Tibial artery (tissue), 4 donors: ENCODE data around the gene CFAP299.

Experiments
- DNase-seq, 2 donors: peaks; one replicate each; pipeline ENCODE4 v3.0.0-alpha.2; 2019
- H3K27ac ChIP-seq, 2 donors: fragments of 200-600 bp; sonication (generic) in 1 of 2; 1 replicate in 1 of 2; 2 replicates in 1 of 2; pipeline ENCODE4 v1.5.1; 2018 to 2019; ENCODE audit warnings: mild to moderate bottlenecking in 1 of 2
- H3K27me3 ChIP-seq, 2 donors: fragments of 200-600 bp; sonication (generic) in 1 of 2; one replicate each; pipeline versions ENCODE4 v1.5.1 to v1.6.0; 2016 to 2019
- H3K36me3 ChIP-seq, 3 donors: fragments of 200-600 bp; sonication (generic) in 2 of 3; one replicate each; pipeline ENCODE4 v1.5.1; 2016 to 2019; ENCODE audit warnings: mild to moderate bottlenecking in 2 of 3
- H3K4me1 ChIP-seq, 4 donors: fragments of 200-600 bp; sonication (generic) in 2 of 4; 1 replicate in 3 of 4; 2 replicates in 1 of 4; pipeline ENCODE4 v1.5.1; 2016 to 2019
- H3K4me3 ChIP-seq, 2 donors: fragments of 200-600 bp; sonication (generic) in 1 of 2; 1 replicate in 1 of 2; 2 replicates in 1 of 2; pipeline ENCODE4 v1.5.1; 2018 to 2019; ENCODE audit warnings: mild to moderate bottlenecking in 2 of 2
- H3K9me3 ChIP-seq, 3 donors: fragments of 200-600 bp; sonication (generic) in 1 of 3; one replicate each; pipeline ENCODE4 v1.5.1; 2016 to 2019
- intact Hi-C: fragments of 100-400 bp; cut with DNase I; formaldehyde crosslinking; loops from one replicate; pipeline ENCODE4 v1.15.0; 2023; ENCODE audit warnings: low total_unique reads
- TF ChIP-seq, protein P1 (sequence below), 2 experiments: fragments of 200-600 bp in 1 of 2; fragments of 450-650 bp in 1 of 2; IDR thresholded peaks; one replicate each; pipeline ENCODE4 v1.5.1; 2017 to 2019; ENCODE audit warnings: antibody characterized with exemption in 2 of 2, mild to moderate bottlenecking in 1 of 2, moderate library complexity in 1 of 2

The CFAP299 gene

DNA sequence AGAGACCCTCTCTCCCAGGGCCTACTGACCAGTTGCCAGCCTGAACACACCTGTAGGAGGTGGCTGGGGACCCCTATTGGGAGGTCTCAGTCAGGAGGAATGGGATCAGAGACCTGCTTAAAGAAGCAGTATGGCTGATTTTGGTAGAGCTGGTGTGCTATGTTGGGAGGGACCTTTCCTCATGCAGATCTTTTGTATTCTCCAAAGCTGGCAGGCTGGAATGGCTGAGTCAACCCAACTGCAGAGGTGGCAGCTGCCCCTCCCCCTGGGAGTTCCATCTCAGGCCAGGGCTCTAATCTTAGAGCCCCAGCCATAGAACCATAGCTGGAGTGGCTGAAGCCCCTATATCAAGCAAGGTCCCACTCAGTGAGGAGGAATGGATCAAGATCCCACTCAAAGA lies 415.7 kb downstream of the CFAP299 start:
- intact Hi-C loops = no loop called here
- H3K36me3 ChIP-seq = no peaks in the 10 kb centered on the region
- no peaks in the 10 kb centered on the region for H3K9me3 ChIP-seq
- H3K4me3 ChIP-seq = no peak overlapping the region
- TF ChIP-seq, protein P1, sequence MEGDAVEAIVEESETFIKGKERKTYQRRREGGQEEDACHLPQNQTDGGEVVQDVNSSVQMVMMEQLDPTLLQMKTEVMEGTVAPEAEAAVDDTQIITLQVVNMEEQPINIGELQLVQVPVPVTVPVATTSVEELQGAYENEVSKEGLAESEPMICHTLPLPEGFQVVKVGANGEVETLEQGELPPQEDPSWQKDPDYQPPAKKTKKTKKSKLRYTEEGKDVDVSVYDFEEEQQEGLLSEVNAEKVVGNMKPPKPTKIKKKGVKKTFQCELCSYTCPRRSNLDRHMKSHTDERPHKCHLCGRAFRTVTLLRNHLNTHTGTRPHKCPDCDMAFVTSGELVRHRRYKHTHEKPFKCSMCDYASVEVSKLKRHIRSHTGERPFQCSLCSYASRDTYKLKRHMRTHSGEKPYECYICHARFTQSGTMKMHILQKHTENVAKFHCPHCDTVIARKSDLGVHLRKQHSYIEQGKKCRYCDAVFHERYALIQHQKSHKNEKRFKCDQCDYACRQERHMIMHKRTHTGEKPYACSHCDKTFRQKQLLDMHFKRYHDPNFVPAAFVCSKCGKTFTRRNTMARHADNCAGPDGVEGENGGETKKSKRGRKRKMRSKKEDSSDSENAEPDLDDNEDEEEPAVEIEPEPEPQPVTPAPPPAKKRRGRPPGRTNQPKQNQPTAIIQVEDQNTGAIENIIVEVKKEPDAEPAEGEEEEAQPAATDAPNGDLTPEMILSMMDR (IDR thresholded peaks at IDR 0.05) = no peak
- no peak for DNase-seq
- no peak overlapping the region for H3K27ac ChIP-seq
- no peaks in the 10 kb centered on the region for H3K4me1 ChIP-seq
- no peaks in the 10 kb centered on the region for H3K27me3 ChIP-seq

DNA sequence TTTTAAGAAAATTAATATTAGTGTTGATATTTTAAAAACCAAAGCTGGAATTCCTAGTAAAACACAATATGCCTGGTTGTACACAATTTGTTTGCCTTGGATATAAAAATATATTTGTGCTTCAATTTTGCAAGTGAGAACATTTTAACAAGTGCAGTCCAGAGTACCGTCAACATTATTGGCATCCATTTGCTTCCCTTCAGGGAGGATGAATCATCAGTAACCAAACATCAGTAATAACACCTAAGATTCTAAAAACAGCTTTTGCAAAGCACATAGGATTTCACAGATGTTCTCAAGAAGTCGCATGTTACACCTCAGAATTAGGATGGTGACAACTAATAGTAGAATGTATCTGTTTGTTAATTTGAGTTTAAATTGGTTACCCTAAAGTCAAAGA lies 432.4 kb downstream of the CFAP299 start:
- DNase-seq = no peak
- Histone ChIP-seq H3K4me3 (no peak overlapping the region), H3K4me1 (no peaks in the 10 kb centered on the region), H3K27me3 (no peaks in the 10 kb centered on the region), H3K27ac (no peak overlapping the region), H3K9me3 (no peaks in the 10 kb centered on the region), H3K36me3 (no peaks in the 10 kb centered on the region)
- intact Hi-C loops = no loop called here
- TF ChIP-seq, protein P1 (IDR thresholded peaks at IDR 0.05) = no peak

DNA sequence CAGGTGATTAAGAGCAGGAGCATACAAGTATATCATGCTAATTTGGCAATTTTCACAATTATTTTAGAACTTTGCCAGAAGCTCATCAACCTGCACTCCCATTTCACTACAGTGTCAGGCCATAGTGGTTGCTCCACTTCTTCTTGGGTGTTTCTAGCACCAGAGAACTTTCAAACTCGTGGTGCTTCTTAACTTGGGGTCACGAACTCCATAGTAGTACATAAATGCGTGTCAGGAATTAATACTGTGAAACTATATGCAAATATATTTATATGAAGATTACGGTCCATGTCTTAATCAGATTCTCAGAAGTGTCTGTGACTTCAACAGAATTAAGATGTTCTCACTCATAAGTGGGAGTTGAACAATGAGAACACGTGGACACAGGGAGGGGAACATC lies 440.6 kb downstream of the CFAP299 start:
- H3K4me1 ChIP-seq = no peaks in the 10 kb centered on the region
- no peaks in the 10 kb centered on the region for H3K9me3 ChIP-seq
- no peaks in the 10 kb centered on the region for H3K36me3 ChIP-seq
- TF ChIP-seq, protein P1 (IDR thresholded peaks at IDR 0.05) = no peak
- DNase-seq = no peak
- intact Hi-C loops = no loop called here
- no peaks in the 10 kb centered on the region for H3K27me3 ChIP-seq
- H3K27ac ChIP-seq = no peak overlapping the region
- no peak overlapping the region for H3K4me3 ChIP-seq

DNA sequence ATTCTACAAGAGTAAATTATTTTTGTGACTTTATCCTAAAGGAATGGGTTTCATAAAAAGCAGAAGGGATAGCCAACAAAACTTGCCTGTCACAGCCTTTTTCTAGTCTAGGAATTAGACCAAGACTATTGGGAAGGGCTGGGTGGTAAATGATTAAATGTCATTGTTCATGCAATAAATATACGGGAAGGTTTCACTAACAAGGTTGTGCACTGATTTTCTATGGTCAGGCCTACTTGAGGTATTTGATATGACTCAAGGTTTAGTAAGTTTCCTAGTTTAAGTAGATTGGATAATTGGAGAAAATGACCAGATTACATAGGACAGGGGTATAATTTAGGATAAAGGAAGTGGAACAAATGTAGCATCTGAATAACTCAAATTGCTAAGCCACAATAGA lies 445.9 kb downstream of the CFAP299 start:
- no peak for DNase-seq
- Histone ChIP-seq H3K27me3 (no peaks in the 10 kb centered on the region), H3K27ac (no peak overlapping the region), H3K4me3 (no peak overlapping the region), H3K36me3 (no peaks in the 10 kb centered on the region), H3K4me1 (no peaks in the 10 kb centered on the region), H3K9me3 (no peaks in the 10 kb centered on the region)
- intact Hi-C loops = no loop called here
- TF ChIP-seq, protein P1 (IDR thresholded peaks at IDR 0.05) = no peak

DNA sequence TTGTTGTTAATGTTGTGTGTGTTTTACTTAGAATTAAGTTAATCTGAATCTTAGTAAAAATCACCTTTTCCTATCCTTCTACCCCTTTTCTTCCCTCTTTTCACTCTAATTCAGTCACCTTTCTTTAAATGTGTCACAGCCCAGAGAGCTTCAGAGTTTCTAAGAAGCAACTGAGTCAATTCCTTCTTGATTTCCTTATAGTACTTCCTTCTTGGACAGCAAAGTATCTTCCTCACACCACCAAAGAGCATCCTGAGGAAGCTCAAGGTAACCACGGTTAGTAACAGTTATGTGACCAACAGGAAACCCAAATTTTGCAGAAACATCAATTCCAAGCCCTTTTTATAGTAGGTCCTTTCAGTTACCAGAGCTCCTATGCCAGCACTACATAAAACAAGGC lies 451.8 kb downstream of the CFAP299 start:
- intact Hi-C loops = no loop called here
- TF ChIP-seq, protein P1 (IDR thresholded peaks at IDR 0.05) = no peak
- no peaks in the 10 kb centered on the region for H3K9me3 ChIP-seq
- H3K27me3 ChIP-seq = no peaks in the 10 kb centered on the region
- no peak overlapping the region for H3K4me3 ChIP-seq
- H3K4me1 ChIP-seq = no peaks in the 10 kb centered on the region
- H3K36me3 ChIP-seq = no peaks in the 10 kb centered on the region
- DNase-seq = no peak
- no peak overlapping the region for H3K27ac ChIP-seq

DNA sequence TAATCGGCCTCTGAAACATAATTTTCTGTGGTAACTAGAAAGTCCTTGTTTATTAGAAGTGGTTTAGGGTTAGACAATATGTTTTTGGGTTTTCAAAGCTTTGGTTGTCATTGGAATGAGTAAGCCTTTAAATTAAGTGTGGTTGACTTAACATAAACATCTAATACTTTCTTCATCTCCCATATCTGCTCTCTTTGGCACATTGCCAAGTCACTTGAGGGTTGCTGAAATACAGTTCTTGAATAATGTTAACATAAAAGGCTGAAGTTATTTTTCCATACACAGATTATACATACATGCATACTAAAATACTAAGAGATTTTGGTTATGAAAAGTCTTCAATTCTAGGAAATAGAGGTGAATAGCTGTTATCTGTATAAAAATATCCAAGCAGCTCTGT lies 453.3 kb downstream of the CFAP299 start:
- intact Hi-C loops = no loop called here
- no peaks in the 10 kb centered on the region for H3K36me3 ChIP-seq
- H3K4me1 ChIP-seq = no peaks in the 10 kb centered on the region
- H3K27ac ChIP-seq = no peak overlapping the region
- DNase-seq = no peak
- no peaks in the 10 kb centered on the region for H3K27me3 ChIP-seq
- H3K9me3 ChIP-seq = no peaks in the 10 kb centered on the region
- TF ChIP-seq, protein P1 (IDR thresholded peaks at IDR 0.05) = no peak
- no peak overlapping the region for H3K4me3 ChIP-seq
